K562 (cell line): ENCODE results near the gene MRAP2. TPM values are rescaled to one million over a fixed set of nuclear protein-coding genes. Genes with fewer than 3 reads are reported as not detected.

Source experiments
- ATAC-seq: fragments of 200-7000 bp; cut with Tn5 transposase; 3 replicates; pipeline ENCODE4 v1.9.1; 2020; ENCODE audit warnings: moderate library complexity
- BruUV-seq: library from RNA; stranded (reverse); fragments of 400-500 nt; replicated peaks from 2 replicates; lab custom pipeline; 2021; lab: Mats Ljungman, UMichigan
- CTCF ChIA-PET: fragments of 300-600 bp; formaldehyde crosslinking; extraction: SDS; loops from one replicate; lab custom pipeline; 2021; ENCODE audit warnings: low intra/inter-chr PET ratio; lab: Yijun Ruan, JAX
- POLR2A ChIA-PET: fragments of 300-600, 350-650 bp; sonication (Branson Sonifier 250); formaldehyde crosslinking; extraction: SDS; loops from one replicate; lab custom pipeline; 2021; ENCODE audit warnings: antibody characterized with exemption, inconsistent platforms; lab: Yijun Ruan, JAX
- DNase-seq, 4 experiments: peaks; one replicate each; pipeline versions ENCODE4 v3.0.0 to v3.0.0-alpha.2; 2011 to 2018; ENCODE audit warnings: low spot score in 3 of 4, mixed read lengths in 3 of 4; ENCODE audit errors: extremely low read depth in 1 of 4
- FAIRE-seq: peaks from 2 replicates; lab custom pipeline; 2011; peaks lifted over from hg19 to GRCh38; lab: Jason Lieb, UNC
- H2AFZ ChIP-seq: 2 replicates; pipeline ENCODE4 v1.6.0; 2011; ENCODE audit warnings: low read depth, low read length, control low read depth, inconsistent platforms
- H3K27ac ChIP-seq: fragments of 200-600 bp; 3 replicates; pipeline ENCODE4 v1.8.0; 2011; ENCODE audit warnings: low read depth, mild to moderate bottlenecking, control low read depth, inconsistent platforms, low read length, moderate library complexity, mixed read lengths; ENCODE audit errors: extremely low read depth
- H3K27me3 ChIP-seq, 2 experiments: fragments of 300-600 bp in 1 of 2; 2 replicates in 1 of 2; 3 replicates in 1 of 2; pipeline versions ENCODE4 v1.6.0 to v1.8.0; 2011; ENCODE audit warnings: inconsistent platforms in 2 of 2, low read length in 2 of 2, mild to moderate bottlenecking in 1 of 2, mixed read lengths in 1 of 2, moderate library complexity in 1 of 2; ENCODE audit not compliant: control insufficient read depth in 2 of 2, insufficient read depth in 2 of 2
- H3K36me3 ChIP-seq: fragments of 300-600 bp; 3 replicates; pipeline ENCODE4 v1.8.0; 2011; ENCODE audit warnings: mild to moderate bottlenecking, low read length, inconsistent platforms; ENCODE audit not compliant: control insufficient read depth, insufficient read depth
- H3K4me1 ChIP-seq, 2 experiments: fragments of 200-600 bp in 1 of 2; replicated peaks in 1 of 2; 2 replicates in 1 of 2; 3 replicates in 1 of 2; pipeline versions ENCODE4 v1.5.1 to v1.8.0; 2011; ENCODE audit warnings: inconsistent platforms in 2 of 2, low read length in 2 of 2, mild to moderate bottlenecking in 1 of 2, mixed read lengths in 1 of 2, moderate library complexity in 1 of 2; ENCODE audit not compliant: control insufficient read depth in 2 of 2, insufficient read depth in 2 of 2
- H3K4me2 ChIP-seq: 2 replicates; pipeline ENCODE4 v1.6.1; 2011; ENCODE audit warnings: low read length, control low read depth, inconsistent platforms, mixed read lengths; ENCODE audit not compliant: insufficient read depth
- H3K4me3 ChIP-seq: fragments of 200-600 bp; sonication (generic), shearing (Covaris generic); 2 replicates; pipeline ENCODE4 v1.5.1; 2016; ENCODE audit warnings: control low read depth, inconsistent platforms
- H3K79me2 ChIP-seq: fragments of 200-600 bp; 3 replicates; pipeline ENCODE4 v1.8.0; 2011; ENCODE audit warnings: low read length, inconsistent platforms; ENCODE audit not compliant: control insufficient read depth, insufficient read depth
- H3K9ac ChIP-seq, 2 experiments: 2 replicates each; pipeline versions ENCODE4 v1.6.0 to v1.6.1; 2011; ENCODE audit warnings: low read depth in 2 of 2, low read length in 2 of 2, control low read depth in 1 of 2, inconsistent platforms in 1 of 2, mild to moderate bottlenecking in 1 of 2, mixed read lengths in 1 of 2; ENCODE audit not compliant: insufficient read depth in 1 of 2
- H3K9me1 ChIP-seq: one replicate; pipeline ENCODE4 v1.6.0; 2011; ENCODE audit warnings: inconsistent platforms, mild to moderate bottlenecking, low read length, moderate library complexity; ENCODE audit not compliant: control insufficient read depth, insufficient read depth
- H3K9me3 ChIP-seq: replicated peaks from 2 replicates; pipeline ENCODE4 v1.5.1; 2011; ENCODE audit warnings: low read depth, low read length, inconsistent platforms; ENCODE audit not compliant: control insufficient read depth, insufficient read depth
- H4K20me1 ChIP-seq: replicated peaks from 2 replicates; pipeline ENCODE4 v1.6.1; 2011; ENCODE audit warnings: low read length, inconsistent platforms, mixed read lengths; ENCODE audit not compliant: control insufficient read depth, insufficient read depth
- IRF9 ChIP-seq: fragments of 450-650 bp; IDR thresholded peaks from 2 replicates; pipeline ENCODE4 v1.6.1; 2016; ENCODE audit warnings: missing biosample characterization, missing genetic modification characterization
- NRF1 ChIP-seq, 2 experiments: fragments of 450-650 bp; IDR thresholded peaks in 1 of 2; conservative IDR thresholded peaks in 1 of 2; 2 replicates each; pipeline ENCODE4 v1.6.1; 2014; ENCODE audit warnings: mild to moderate bottlenecking in 2 of 2
- ZBTB40 ChIP-seq, 2 experiments: fragments of 450-650 bp in 1 of 2; sonication (generic) in 1 of 2; formaldehyde crosslinking in 1 of 2; IDR thresholded peaks; 2 replicates each; pipeline versions ENCODE4 v1.7.1 to v1.9.0; 2016 to 2022; ENCODE audit warnings: inconsistent platforms in 1 of 2, mild to moderate bottlenecking in 1 of 2, missing genetic modification reagents in 1 of 2
- ZBTB7A ChIP-seq: IDR thresholded peaks from 2 replicates; pipeline ENCODE4 v1.6.1; 2011; ENCODE audit warnings: low read depth, mild to moderate bottlenecking, low read length, moderate library complexity, borderline replicate concordance; ENCODE audit not compliant: control insufficient read depth
- ZNF431 ChIP-seq: sonication (generic); formaldehyde crosslinking; IDR thresholded peaks from 2 replicates; pipeline ENCODE4 v1.8.0; 2022; ENCODE audit warnings: mild to moderate bottlenecking, missing genetic modification reagents
- WGBS: fragments of 100-300 bp; shearing (Covaris generic); methylation state at CpG from one replicate; pipeline ENCODE4 v1.1.6; 2016; ENCODE audit warnings: low coverage, mixed read lengths; ENCODE audit not compliant: insufficient coverage; ENCODE audit errors: missing lambda C conversion rate; 5-methylcytosine and 5-hydroxymethylcytosine counted together
- in situ Hi-C: fragments of 300-500 bp; cut with MboI; formaldehyde crosslinking; loops from 4 replicates; pipeline ENCODE4 v1.15.0; 2018; ENCODE audit warnings: inconsistent platforms, mixed read lengths
- intact Hi-C: fragments of 100-400 bp; cut with micrococcal nuclease; formaldehyde crosslinking; loops from 2 replicates; pipeline ENCODE4 v1.14.2; 2022
- polyA plus RNA-seq, 8 experiments: library from polyadenylated mRNA; depleted of rRNA in 4 of 8; stranded (reverse) in 5 of 8; unstranded in 3 of 8; fragments of >200 nt; fragmentation: Nextera tagmentation in 2 of 8; fragmentation: Illumina TruSeq in 1 of 8; extraction: Ambion mirVana in 2 of 8; extraction: Trizol in 1 of 8; gene quantifications; 2 replicates each; pipeline versions ENCODE4 v1.2.1 to v1.2.3, GENCODE V29; 2011 to 2014; ENCODE audit warnings: inconsistent platforms in 1 of 8, missing spikeins in 1 of 8
- total RNA-seq, 7 experiments: library from RNA; depleted of rRNA in 6 of 7; stranded (reverse); fragments of >200 nt in 6 of 7; fragmentation: Illumina TruSeq in 2 of 7; extraction: Trizol in 2 of 7; gene quantifications; 2 replicates each; pipeline versions ENCODE4 v1.2.1 to v1.2.3, GENCODE V29; 2011 to 2021; ENCODE audit warnings: low replicate concordance in 1 of 7

Gene MRAP2
- total and polyA plus RNA-seq, 9 of the 15 experiments (the other 6 are each of a cell fraction or from before 2014, with no cell fraction given): 5.9 to 38.9 (median 9.3) TPM

GRCh38 chr6:84089552-84089951 lies 56.0 kb downstream of the MRAP2 start:
- H3K9me1 ChIP-seq: no peaks in the 10 kb centered on the region
- DNase-seq: no peak
- H3K4me1 ChIP-seq: peaks cover 4 to 27% of the 10 kb centered on the region in 2 experiments
- no peak overlapping the region for H3K4me3 ChIP-seq
- intact Hi-C loops (no loop called here), in situ Hi-C loops (no loop called here)
- WGBS: 68% methylated on average over 3 of the region's 3 CpGs
- no peaks in the 10 kb centered on the region for H3K36me3 ChIP-seq
- TF ChIP-seq ZNF431 (no peak), ZBTB7A (no peak), IRF9 (tag) (no peak), ZBTB40 (IDR thresholded peaks at IDR 0.05) (peak; percentile 38; the same call in 1 of the 2 replicates), ZBTB40 (CRISPR knock-in tag; IDR thresholded peaks at IDR 0.05) (no peak), NRF1 (conservative IDR thresholded peaks at IDR 0.05 in 1 of 2, IDR thresholded peaks at IDR 0.05 in 1 of 2) (no peak)
- H3K27ac ChIP-seq: no peak overlapping the region
- no peak overlapping the region for H2AFZ ChIP-seq
- no peak overlapping the region for H3K9ac ChIP-seq
- FAIRE-seq: no peak
- no peaks in the 10 kb centered on the region for H4K20me1 ChIP-seq
- no peaks in the 10 kb centered on the region for H3K27me3 ChIP-seq
- H3K79me2 ChIP-seq: no peaks in the 10 kb centered on the region
- no peak for ATAC-seq
- ChIA-PET POLR2A (interaction anchor here (0.6 to 1.1 kb wide), 2 partner anchors 15 to 1250 kb away, joined by 3 to 5 read pairs; no protein-coding TSS in a partner anchor), CTCF (interaction anchor here (0.6 kb wide), 1 partner anchor 53 kb away, joined by 3 read pairs; no protein-coding TSS in a partner anchor)
- H3K9me3 ChIP-seq: no peaks in the 10 kb centered on the region; the same call in 1 of the 2 replicates
- no peak overlapping the region for H3K4me2 ChIP-seq
- no TSS peak for BruUV-seq
